Prostate gland (tissue), 2 donors: ENCODE measurements around the gene CSPG4. TPM values are rescaled to one million over a fixed set of nuclear protein-coding genes. Genes with fewer than 3 reads are reported as not detected.

ENCODE experiments used
- DNase-seq: peaks from one replicate; pipeline ENCODE4 v3.0.0-alpha.2; 2019; ENCODE audit warnings: low spot score
- H3K27ac ChIP-seq, 2 donors: fragments of 200-600 bp; sonication (generic); 2 replicates each; pipeline ENCODE4 v1.5.1; 2017 to 2019
- H3K27me3 ChIP-seq: fragments of 200-600 bp; sonication (generic); replicated peaks from 2 replicates; pipeline ENCODE4 v1.5.1; 2019; ENCODE audit not compliant: insufficient read depth
- H3K36me3 ChIP-seq, 2 donors: fragments of 200-600 bp; sonication (generic); 1 replicate in 1 of 2; 2 replicates in 1 of 2; pipeline versions ENCODE4 v1.5.1 to v1.8.1; 2017 to 2019
- H3K4me1 ChIP-seq: fragments of 200-600 bp; sonication (generic); replicated peaks from 2 replicates; pipeline ENCODE4 v1.5.1; 2019
- H3K4me3 ChIP-seq, 2 donors: fragments of 200-600 bp; sonication (generic); 2 replicates each; pipeline ENCODE4 v1.5.1; 2017 to 2019
- H3K9me3 ChIP-seq: fragments of 200-600 bp; sonication (generic); 2 replicates; pipeline ENCODE4 v1.5.1; 2017
- POLR2A ChIP-seq: fragments of 450-650 bp; IDR thresholded peaks from one replicate; pipeline ENCODE4 v1.6.1; 2016; ENCODE audit warnings: antibody characterized with exemption, mild to moderate bottlenecking
- POLR2AphosphoS5 ChIP-seq: sonication (generic); formaldehyde crosslinking; IDR thresholded peaks from one replicate; pipeline ENCODE4 v1.6.1; 2017; ENCODE audit warnings: antibody characterized with exemption
- WGBS: methylation state at CpG from one replicate; pipeline ENCODE4 v1.1.5; 2018; 5-methylcytosine and 5-hydroxymethylcytosine counted together
- intact Hi-C: fragments of 100-400 bp; cut with DNase I; formaldehyde crosslinking; loops from one replicate; pipeline ENCODE4 v1.14.2; 2022
- total RNA-seq, 2 donors: library from RNA; depleted of rRNA; stranded (reverse); fragments of >200 nt; gene quantifications; one replicate each; pipeline ENCODE4 v1.1.0, GENCODE V29; 2016
- TF ChIP-seq, protein P1 (sequence below), 4 experiments: fragments of 200-600 bp in 2 of 4; fragments of 450-650 bp in 2 of 4; sonication (generic) in 2 of 4; IDR thresholded peaks; 1 replicate in 3 of 4; 2 replicates in 1 of 4; pipeline ENCODE4 v1.5.1; 2016 to 2019; ENCODE audit warnings: antibody characterized with exemption in 4 of 4, mild to moderate bottlenecking in 2 of 4, moderate library complexity in 2 of 4

The CSPG4 gene
- total RNA-seq, 2 donors from 2014 or later, result 14.3 to 29.4 TPM

DNA sequence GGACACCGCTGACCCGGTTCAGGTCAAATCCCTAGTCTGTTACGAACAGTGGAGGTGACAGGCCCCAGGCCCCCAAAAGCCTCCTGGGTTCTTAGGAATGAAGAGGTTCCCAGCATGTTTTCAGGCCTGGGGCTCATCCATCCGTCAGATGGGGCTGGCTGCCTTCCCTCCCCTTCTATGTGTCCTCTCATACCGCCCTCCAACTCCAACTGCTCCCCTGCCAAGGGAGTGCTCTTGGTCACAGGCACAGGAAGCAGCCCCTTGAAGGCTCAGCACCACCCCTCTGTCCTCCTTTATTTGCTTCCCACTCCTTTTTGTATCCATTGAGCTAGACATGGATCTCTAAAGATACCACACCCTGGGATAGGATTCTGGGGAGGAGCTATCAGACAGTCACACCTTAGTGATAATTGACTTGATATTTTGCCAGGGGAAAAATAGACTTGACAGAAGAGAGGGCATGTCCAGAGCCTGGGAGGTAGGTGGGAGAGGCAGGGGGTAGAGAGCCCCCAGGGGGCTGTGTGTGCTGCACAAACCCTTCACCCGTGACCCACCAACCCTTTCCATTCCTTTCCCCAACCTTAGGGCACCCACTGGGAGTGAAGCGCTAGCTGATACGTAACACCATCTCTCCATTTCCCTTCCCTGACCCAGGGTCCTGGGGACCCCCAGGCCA, 10.7 kb upstream of the CSPG4 start:
- DNase-seq, result no peak
- H3K4me3 ChIP-seq, result no peak overlapping the region
- H3K27me3 ChIP-seq, result no peaks in the 10 kb centered on the region
- WGBS, result 69% methylated on average over 8 of the region's 8 CpGs
- no peaks in the 10 kb centered on the region for H3K36me3 ChIP-seq
- TF ChIP-seq, protein P1, sequence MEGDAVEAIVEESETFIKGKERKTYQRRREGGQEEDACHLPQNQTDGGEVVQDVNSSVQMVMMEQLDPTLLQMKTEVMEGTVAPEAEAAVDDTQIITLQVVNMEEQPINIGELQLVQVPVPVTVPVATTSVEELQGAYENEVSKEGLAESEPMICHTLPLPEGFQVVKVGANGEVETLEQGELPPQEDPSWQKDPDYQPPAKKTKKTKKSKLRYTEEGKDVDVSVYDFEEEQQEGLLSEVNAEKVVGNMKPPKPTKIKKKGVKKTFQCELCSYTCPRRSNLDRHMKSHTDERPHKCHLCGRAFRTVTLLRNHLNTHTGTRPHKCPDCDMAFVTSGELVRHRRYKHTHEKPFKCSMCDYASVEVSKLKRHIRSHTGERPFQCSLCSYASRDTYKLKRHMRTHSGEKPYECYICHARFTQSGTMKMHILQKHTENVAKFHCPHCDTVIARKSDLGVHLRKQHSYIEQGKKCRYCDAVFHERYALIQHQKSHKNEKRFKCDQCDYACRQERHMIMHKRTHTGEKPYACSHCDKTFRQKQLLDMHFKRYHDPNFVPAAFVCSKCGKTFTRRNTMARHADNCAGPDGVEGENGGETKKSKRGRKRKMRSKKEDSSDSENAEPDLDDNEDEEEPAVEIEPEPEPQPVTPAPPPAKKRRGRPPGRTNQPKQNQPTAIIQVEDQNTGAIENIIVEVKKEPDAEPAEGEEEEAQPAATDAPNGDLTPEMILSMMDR (IDR thresholded peaks at IDR 0.05), result no peak
- TF ChIP-seq POLR2A, result no peak
- no peak for TF ChIP-seq POLR2AphosphoS5
- no peaks in the 10 kb centered on the region for H3K9me3 ChIP-seq
- H3K27ac ChIP-seq, result no peak overlapping the region
- H3K4me1 ChIP-seq, result no peaks in the 10 kb centered on the region
- intact Hi-C loops, result no loop called here

GRCh38 chr15:75721923-75722870, 9.5 kb upstream of the CSPG4 start:
- H3K9me3 ChIP-seq, result no peaks in the 10 kb centered on the region
- no peak for DNase-seq
- no peak overlapping the region for H3K27ac ChIP-seq
- 89% methylated on average over 12 of the region's 14 CpGs for WGBS
- TF ChIP-seq, protein P1 (IDR thresholded peaks at IDR 0.05), result no peak
- TF ChIP-seq POLR2A (no peak), POLR2AphosphoS5 (no peak)
- H3K4me1 ChIP-seq, result no peaks in the 10 kb centered on the region
- intact Hi-C loops, result no loop called here
- no peak overlapping the region for H3K4me3 ChIP-seq
- H3K27me3 ChIP-seq, result no peaks in the 10 kb centered on the region
- no peaks in the 10 kb centered on the region for H3K36me3 ChIP-seq

DNA sequence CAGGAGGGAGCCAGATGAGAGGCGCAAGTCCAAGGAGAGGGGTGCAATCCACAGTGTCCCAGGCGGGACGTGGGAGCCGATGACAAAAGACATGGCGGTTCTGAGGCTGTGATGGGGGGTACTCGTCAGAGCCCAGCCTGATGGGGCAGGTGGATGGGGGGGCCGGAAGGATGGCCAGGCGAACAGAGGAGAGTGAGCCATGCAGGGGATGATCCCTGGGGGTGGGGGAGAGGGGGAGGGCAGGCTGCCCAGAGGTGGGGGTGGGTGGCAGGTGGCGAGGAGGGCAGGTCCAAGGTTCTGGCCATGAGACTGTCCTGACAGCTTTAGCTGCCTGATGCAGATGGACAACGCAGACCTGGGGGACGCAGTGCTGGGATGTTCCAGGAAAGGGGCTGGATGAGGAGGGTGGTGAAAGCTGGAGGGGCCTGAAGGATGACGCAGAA, 8.9 kb upstream of the CSPG4 start:
- H3K4me1 ChIP-seq, result no peaks in the 10 kb centered on the region
- no peaks in the 10 kb centered on the region for H3K27me3 ChIP-seq
- 83% methylated on average over 12 of the region's 12 CpGs for WGBS
- no peak overlapping the region for H3K4me3 ChIP-seq
- intact Hi-C loops, result no loop called here
- no peaks in the 10 kb centered on the region for H3K9me3 ChIP-seq
- no peak for DNase-seq
- H3K27ac ChIP-seq, result no peak overlapping the region
- H3K36me3 ChIP-seq, result no peaks in the 10 kb centered on the region
- TF ChIP-seq POLR2AphosphoS5 (no peak), POLR2A (no peak)
- TF ChIP-seq, protein P1 (IDR thresholded peaks at IDR 0.05), result no peak

GRCh38 chr15:75720787-75721479, 8.3 kb upstream of the CSPG4 start:
- peak; percentile 54 for DNase-seq
- Histone ChIP-seq H3K9me3 (no peaks in the 10 kb centered on the region), H3K36me3 (no peaks in the 10 kb centered on the region), H3K4me3 (no peak overlapping the region), H3K4me1 (no peaks in the 10 kb centered on the region), H3K27ac (no peak overlapping the region), H3K27me3 (no peaks in the 10 kb centered on the region)
- intact Hi-C loops, result no loop called here
- 31% methylated on average over 10 of the region's 10 CpGs for WGBS
- TF ChIP-seq POLR2A (no peak), POLR2AphosphoS5 (peak; percentile 17)
- TF ChIP-seq, protein P1 (IDR thresholded peaks at IDR 0.05), result peak in 2 of 4 experiments; percentile 43 to 67
